C4-2B (cell line): Measurements from ENCODE around the gene GPATCH4.

ENCODE experiments used
- CTCF ChIP-seq: fragments of 450-650 bp; conservative IDR thresholded peaks from 2 replicates; pipeline ENCODE4 v1.5.1; 2017; ENCODE audit warnings: mild to moderate bottlenecking
- ZFX ChIP-seq: fragments of 450-650 bp; IDR thresholded peaks from 2 replicates; pipeline ENCODE4 v1.6.1; 2017

GRCh38 chr1:156623946-156624813 lies 22.9 kb upstream of the GPATCH4 start:
- TF ChIP-seq CTCF: peak; percentile 39
- TF ChIP-seq ZFX: no peak
